Activated T-cell treated with anti-CD3 and anti-CD28 coated beads, Interleukin-2, amount 50 U/mL, for 72 hours (primary cell): ENCODE results near the gene DLG2. TPM values are rescaled to one million over a fixed set of nuclear protein-coding genes. Genes with fewer than 3 reads are reported as not detected.

Source experiments
- ATAC-seq, 2 donors: fragments of 150-1000 bp; cut with Tn5 transposase; replicated peaks in 1 of 2; 2 replicates each; pipeline ENCODE4 v1.10.0; 2021; ENCODE audit warnings: moderate library complexity in 2 of 2, mild to moderate bottlenecking in 1 of 2
- DNase-seq, 2 donors: peaks; one replicate each; pipeline ENCODE4 v3.0.0; 2021 to 2022; ENCODE audit warnings: mixed read lengths in 1 of 2
- H3K27ac Mint-ChIP-seq: one replicate; pipeline ENCODE4 v1.8.0; 2022; ENCODE audit warnings: mild to moderate bottlenecking, moderate library complexity, mixed read lengths
- H3K27me3 Mint-ChIP-seq: one replicate; pipeline ENCODE4 v1.8.0; 2022; ENCODE audit warnings: low read depth, mixed read lengths
- H3K36me3 Mint-ChIP-seq, 2 donors: one replicate each; pipeline ENCODE4 v1.8.0; 2022; ENCODE audit warnings: mixed read lengths in 2 of 2, mild to moderate bottlenecking in 1 of 2; ENCODE audit not compliant: insufficient read depth in 2 of 2
- H3K4me1 Mint-ChIP-seq: one replicate; pipeline ENCODE4 v1.8.0; 2022; ENCODE audit warnings: low read depth, mixed read lengths
- H3K4me3 Mint-ChIP-seq, 2 donors: one replicate each; pipeline ENCODE4 v1.8.0; 2022; ENCODE audit warnings: mild to moderate bottlenecking in 2 of 2, mixed read lengths in 2 of 2, moderate library complexity in 2 of 2
- H3K9me3 Mint-ChIP-seq, 2 donors: one replicate each; pipeline ENCODE4 v1.8.0; 2022; ENCODE audit warnings: mixed read lengths in 2 of 2
- total RNA-seq, 2 donors: library from RNA; stranded (reverse); gene quantifications; one replicate each; pipeline ENCODE4 v1.2.3, GENCODE V29; 2022

Gene DLG2
- total RNA-seq, 2 donors from 2014 or later, result 4.1 to 5.3 TPM

DNA sequence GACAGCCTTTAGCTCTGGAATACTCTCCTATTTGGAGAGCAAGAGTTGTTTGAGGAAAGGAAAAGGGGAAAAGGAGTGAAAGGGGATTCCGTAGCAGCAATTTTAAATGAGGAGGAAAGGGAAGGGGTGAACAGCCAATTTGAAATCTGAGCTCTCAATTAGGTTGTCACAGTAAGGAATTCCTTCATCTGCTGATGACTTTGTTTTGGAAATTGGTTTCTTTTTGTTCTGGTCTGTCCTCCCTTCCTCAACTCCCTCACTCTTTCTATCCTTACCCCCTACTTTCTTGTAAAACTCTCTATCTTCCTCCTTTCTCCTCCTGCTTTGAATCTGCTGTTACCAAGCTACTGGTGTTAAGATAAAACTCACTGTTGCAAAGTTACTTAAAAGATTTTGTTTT is 1155.6 kb downstream of the DLG2 start:
- H3K4me3 Mint-ChIP-seq, result no peak overlapping the region
- peaks cover 3 to 5% of the 10 kb centered on the region in 2 donors for H3K9me3 Mint-ChIP-seq
- H3K4me1 Mint-ChIP-seq, result no peaks in the 10 kb centered on the region
- H3K27ac Mint-ChIP-seq, result no peak overlapping the region
- no peak for DNase-seq
- no peaks in the 10 kb centered on the region for H3K36me3 Mint-ChIP-seq
- ATAC-seq, result no peak
- no peaks in the 10 kb centered on the region for H3K27me3 Mint-ChIP-seq

DNA sequence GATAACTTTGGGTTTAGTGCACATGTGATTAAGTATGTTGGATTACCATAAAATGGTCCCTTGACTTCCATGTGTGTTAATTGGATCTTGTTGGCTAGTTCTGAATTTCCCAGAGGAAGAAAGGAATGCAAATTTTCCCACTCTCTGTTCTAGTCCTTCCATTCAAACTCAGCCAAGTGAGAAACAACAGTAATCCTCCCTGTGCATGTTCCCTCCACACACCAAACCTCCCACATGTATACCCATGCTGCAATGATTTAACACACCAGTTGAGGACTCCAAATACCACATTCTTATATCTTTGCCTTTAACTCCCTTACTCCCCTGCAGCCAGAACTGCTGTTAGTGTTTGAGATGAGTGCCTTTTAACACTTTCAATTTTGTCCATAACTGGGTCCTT is 1158.9 kb downstream of the DLG2 start:
- no peaks in the 10 kb centered on the region for H3K4me1 Mint-ChIP-seq
- no peaks in the 10 kb centered on the region for H3K36me3 Mint-ChIP-seq
- no peaks in the 10 kb centered on the region for H3K27me3 Mint-ChIP-seq
- ATAC-seq (no peak), DNase-seq (no peak)
- H3K9me3 Mint-ChIP-seq, result peaks cover 3 to 5% of the 10 kb centered on the region in 2 donors
- H3K4me3 Mint-ChIP-seq, result no peak overlapping the region
- H3K27ac Mint-ChIP-seq, result no peak overlapping the region

DNA sequence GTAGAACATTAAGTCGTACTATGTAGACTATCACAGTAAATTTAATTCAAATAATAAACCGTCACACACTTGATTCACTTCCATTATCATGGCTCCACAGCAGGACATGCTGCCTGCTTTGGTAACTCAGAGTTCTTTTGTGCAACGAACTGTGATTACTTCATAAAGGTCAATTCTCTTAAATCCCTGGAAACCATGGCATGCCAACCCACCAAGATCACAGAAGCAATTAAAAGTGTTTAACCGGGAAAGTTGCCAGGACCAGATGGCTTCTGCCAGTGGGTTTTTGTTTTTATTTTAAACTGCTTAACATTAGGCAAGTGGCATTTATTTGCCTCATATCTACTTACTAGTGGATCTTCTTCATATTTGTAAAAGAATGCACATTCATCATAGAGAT is 1162.1 kb downstream of the DLG2 start:
- ATAC-seq, result no peak
- peaks cover 0 to 4% of the 10 kb centered on the region in 2 donors for H3K9me3 Mint-ChIP-seq
- no peak overlapping the region for H3K4me3 Mint-ChIP-seq
- H3K27ac Mint-ChIP-seq, result no peak overlapping the region
- no peaks in the 10 kb centered on the region for H3K4me1 Mint-ChIP-seq
- no peaks in the 10 kb centered on the region for H3K36me3 Mint-ChIP-seq
- no peak for DNase-seq
- no peaks in the 10 kb centered on the region for H3K27me3 Mint-ChIP-seq

DNA sequence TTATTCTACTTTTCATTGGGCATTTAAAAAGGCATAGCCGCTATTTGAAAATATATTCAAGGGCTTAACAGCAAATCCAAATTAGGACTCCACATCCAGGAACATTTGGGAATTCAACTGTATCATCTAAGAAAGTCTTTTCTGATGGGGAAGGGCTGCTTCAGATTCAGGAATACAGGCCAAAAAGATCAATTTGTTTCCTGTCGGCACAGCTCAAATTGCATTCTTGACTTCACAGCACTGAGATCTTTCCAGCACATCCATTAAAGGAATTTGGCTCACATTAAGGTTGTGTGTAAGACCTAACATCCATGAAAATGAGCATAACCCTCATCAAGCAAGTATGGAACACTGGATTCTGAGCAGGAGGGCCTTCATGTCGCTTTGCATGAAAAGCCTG is 1171.5 kb downstream of the DLG2 start:
- Mint-ChIP-seq H3K9me3 (peaks cover 5 to 11% of the 10 kb centered on the region in 2 donors), H3K27ac (no peak overlapping the region), H3K36me3 (no peaks in the 10 kb centered on the region), H3K4me3 (no peak overlapping the region), H3K27me3 (no peaks in the 10 kb centered on the region), H3K4me1 (no peaks in the 10 kb centered on the region)
- ATAC-seq (no peak), DNase-seq (no peak)

DNA sequence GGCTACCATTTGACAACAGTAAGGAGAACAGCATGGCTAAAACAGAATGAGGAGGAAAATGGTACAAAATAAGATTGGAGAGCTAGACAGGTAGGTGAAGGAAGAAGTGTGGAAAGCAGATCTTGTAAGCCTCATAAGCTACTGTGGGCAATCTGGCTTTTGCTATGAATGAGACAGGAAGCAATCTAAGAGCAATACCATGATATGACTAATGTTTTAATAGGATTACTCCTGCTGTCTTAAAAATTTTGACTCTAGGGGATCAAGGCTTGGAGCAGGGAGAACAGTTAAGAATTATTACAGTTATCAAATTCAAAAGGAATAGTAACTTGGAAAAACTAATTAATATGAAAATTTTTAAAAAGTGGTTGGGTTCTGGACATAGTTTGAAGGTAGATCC is 1174.9 kb downstream of the DLG2 start:
- H3K9me3 Mint-ChIP-seq, result peaks cover 5 to 14% of the 10 kb centered on the region in 2 donors
- DNase-seq (no peak), ATAC-seq (no peak)
- H3K27me3 Mint-ChIP-seq, result no peaks in the 10 kb centered on the region
- no peaks in the 10 kb centered on the region for H3K4me1 Mint-ChIP-seq
- no peak overlapping the region for H3K4me3 Mint-ChIP-seq
- H3K36me3 Mint-ChIP-seq, result no peaks in the 10 kb centered on the region
- H3K27ac Mint-ChIP-seq, result no peak overlapping the region

DNA sequence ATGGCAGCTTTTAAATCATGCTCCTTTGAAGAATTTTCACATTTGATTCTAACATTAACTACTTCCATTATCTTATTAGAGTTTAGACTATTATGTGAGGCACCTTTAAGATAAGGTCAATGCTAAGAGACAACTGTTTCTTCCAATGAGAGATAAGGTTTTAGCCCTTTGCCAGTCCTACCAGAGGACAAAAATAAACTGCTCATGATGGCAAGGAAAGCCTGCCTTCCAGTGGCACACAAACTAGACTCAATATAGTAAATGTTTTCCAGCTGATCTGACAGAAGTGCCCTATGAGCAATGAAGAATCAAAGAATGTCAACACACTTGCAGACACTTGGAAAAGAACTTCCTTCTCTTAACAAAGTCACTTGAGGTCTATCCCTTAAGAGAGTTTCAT is 1188.6 kb downstream of the DLG2 start:
- H3K9me3 Mint-ChIP-seq, result peaks cover 4 to 5% of the 10 kb centered on the region in 2 donors
- no peaks in the 10 kb centered on the region for H3K27me3 Mint-ChIP-seq
- no peak overlapping the region for H3K27ac Mint-ChIP-seq
- DNase-seq (no peak), ATAC-seq (no peak)
- H3K4me1 Mint-ChIP-seq, result no peaks in the 10 kb centered on the region
- H3K36me3 Mint-ChIP-seq, result peaks cover 2 to 3% of the 10 kb centered on the region in 2 donors
- H3K4me3 Mint-ChIP-seq, result no peak overlapping the region

DNA sequence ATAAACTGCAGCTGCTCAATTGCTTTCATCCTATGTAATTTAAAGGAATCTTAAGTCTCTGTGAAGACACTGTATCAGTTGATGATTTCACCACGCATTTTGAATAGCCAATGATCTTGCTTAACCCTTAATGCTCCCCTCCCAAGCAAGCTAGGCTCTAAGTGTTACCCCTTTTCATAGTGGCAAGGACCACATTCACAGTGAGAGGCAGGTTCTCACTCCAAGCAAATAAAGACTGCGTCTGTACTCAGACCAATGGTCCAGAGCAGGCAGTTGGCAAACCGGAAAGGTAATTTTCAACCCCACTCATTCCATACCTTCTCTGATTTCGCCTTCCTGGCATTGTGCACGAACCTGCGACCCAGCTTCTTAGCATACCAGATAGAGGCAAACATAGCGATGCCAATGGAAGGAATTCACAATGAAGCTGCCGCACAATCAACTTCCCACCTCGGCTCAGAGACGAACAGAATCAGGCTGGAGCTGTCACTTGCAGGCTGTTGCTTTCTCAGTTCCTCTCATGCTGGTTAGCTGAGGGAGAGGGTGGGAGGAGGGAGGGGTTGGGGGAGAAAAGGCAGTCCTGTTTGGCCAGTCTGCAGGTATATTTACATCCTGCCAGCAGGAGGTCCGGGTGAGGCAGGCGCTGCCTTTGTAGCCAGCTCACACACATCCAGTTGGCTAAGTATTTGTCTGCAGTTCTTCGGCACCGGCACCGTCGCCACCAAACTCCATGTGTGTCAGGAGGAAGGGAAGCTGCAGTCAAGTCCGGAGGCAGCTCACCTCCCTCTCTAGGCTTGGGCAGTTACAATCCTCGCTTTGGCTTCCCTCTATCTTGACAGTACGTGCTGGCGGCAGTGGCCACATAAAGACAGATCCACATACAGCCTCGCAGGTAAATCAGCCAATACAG is 1189.8 kb downstream of the DLG2 start:
- H3K36me3 Mint-ChIP-seq, result peaks cover 2 to 3% of the 10 kb centered on the region in 2 donors
- no peak overlapping the region for H3K4me3 Mint-ChIP-seq
- peaks cover 4 to 6% of the 10 kb centered on the region in 2 donors for H3K9me3 Mint-ChIP-seq
- no peak for DNase-seq
- ATAC-seq, result no peak
- H3K27me3 Mint-ChIP-seq, result no peaks in the 10 kb centered on the region
- no peaks in the 10 kb centered on the region for H3K4me1 Mint-ChIP-seq
- H3K27ac Mint-ChIP-seq, result no peak overlapping the region

DNA sequence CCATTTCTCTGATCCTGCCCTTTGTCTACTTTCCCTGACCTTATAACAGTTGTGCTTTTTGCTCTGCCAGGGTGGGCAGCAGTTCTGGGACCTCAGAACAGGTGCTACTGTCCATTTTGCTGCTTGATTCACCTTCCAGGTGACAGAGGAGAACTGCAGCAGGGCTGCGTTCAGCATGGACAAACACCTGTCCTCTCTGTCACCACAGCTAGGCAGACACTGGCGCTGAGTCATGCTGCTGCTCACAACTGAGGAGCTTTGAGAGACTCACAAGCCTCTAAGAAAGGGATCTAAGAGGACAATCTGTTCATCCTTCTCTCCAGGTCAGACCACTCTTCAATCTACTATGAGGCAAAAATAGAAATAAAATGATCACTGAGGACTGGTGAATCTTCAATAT is 1196.5 kb downstream of the DLG2 start:
- Mint-ChIP-seq H3K27me3 (no peaks in the 10 kb centered on the region), H3K4me1 (no peaks in the 10 kb centered on the region), H3K36me3 (peaks cover 0 to 3% of the 10 kb centered on the region in 2 donors), H3K27ac (no peak overlapping the region), H3K9me3 (peaks cover 6 to 7% of the 10 kb centered on the region in 2 donors), H3K4me3 (no peak overlapping the region)
- DNase-seq, result no peak
- no peak for ATAC-seq

DNA sequence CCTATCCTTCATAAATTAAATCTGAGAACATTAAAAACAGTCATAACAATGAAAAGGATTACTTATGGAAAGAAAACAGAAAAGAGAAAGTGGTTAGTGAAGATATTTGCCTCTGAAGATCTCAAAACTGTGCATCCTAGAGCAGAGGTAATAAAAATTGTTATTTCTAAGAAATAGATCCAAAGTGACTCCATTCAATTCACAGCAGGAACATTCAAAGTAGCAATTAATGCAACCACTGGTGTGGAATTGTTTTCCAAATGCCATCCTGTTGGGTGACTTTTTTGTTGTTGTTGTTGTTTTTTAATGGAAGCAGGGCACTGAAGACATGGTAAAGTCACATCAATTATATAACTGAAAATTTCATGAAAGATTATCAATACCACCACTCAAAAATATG is 1201.5 kb downstream of the DLG2 start:
- Mint-ChIP-seq H3K27me3 (no peaks in the 10 kb centered on the region), H3K4me3 (no peak overlapping the region), H3K36me3 (peaks cover 0 to 3% of the 10 kb centered on the region in 2 donors), H3K9me3 (peaks cover 9 to 19% of the 10 kb centered on the region in 2 donors), H3K27ac (no peak overlapping the region), H3K4me1 (no peaks in the 10 kb centered on the region)
- ATAC-seq (no peak), DNase-seq (no peak)

DNA sequence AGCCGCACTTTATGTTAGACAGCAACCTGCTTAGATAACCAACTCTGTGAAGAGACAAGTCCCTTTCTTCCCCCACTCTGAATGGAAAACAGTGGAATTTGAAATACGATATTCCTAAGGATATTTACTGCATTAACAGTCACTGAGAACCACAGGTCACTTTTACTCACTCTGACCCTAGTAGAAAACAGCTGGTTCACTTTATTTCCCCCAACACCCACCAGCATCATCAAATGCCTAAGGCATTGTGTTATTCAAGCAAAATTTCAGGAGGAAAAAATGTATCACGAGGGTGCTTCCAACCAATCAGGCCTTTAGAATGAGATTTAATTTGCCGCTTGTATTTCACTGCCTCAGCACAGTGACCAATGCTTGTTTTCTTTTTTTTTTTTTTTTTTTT is 1206.9 kb downstream of the DLG2 start:
- H3K27me3 Mint-ChIP-seq, result no peaks in the 10 kb centered on the region
- H3K27ac Mint-ChIP-seq, result no peak overlapping the region
- no peak overlapping the region for H3K4me3 Mint-ChIP-seq

DNA sequence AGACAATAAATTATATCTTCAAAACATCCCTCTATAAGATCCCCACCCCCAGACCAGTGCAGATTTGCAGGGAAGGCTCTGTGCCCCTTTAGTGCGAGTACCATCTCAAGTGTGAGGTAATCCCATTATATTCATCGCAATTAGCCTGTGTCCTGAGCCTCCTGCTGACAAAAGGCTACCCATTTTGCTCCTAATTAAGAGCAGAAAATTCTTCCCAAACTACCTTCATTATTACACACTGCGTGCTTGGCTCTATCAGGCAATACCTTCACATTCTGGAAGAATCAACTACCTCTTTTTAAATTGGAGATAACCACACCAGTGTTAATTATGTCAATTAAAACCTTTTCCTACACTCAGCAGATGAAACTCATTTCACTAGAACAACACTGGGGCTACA is 1207.5 kb downstream of the DLG2 start:
- ATAC-seq (no peak), DNase-seq (no peak)
- H3K36me3 Mint-ChIP-seq, result no peaks in the 10 kb centered on the region
- H3K27me3 Mint-ChIP-seq, result no peaks in the 10 kb centered on the region
- H3K9me3 Mint-ChIP-seq, result peaks cover 10 to 13% of the 10 kb centered on the region in 2 donors
- no peaks in the 10 kb centered on the region for H3K4me1 Mint-ChIP-seq
- no peak overlapping the region for H3K4me3 Mint-ChIP-seq
- no peak overlapping the region for H3K27ac Mint-ChIP-seq

More for the DNA sequence above, 1206.9 kb downstream of the DLG2 start:
- DNase-seq (no peak), ATAC-seq (no peak)
- Mint-ChIP-seq H3K9me3 (peaks cover 10 to 16% of the 10 kb centered on the region in 2 donors), H3K36me3 (no peaks in the 10 kb centered on the region), H3K4me1 (no peaks in the 10 kb centered on the region)

DNA sequence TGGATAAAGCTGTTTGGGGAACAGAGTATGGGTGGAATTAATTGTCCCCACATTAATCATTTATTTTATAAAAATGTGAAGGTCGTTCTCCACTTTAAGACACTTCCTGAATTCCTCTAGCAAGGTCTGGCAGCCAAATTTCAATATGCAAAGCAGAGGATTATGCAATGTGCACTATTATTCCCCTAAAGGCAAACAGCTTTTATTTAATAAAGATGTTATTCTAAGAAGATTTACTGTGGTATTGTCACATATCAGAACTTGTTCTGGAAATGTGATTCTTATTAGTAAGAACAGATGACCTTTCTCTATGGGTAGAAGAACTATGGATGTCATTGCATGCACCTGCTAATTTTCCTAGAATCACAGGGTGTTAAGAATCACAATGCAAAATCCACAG is 1212.2 kb downstream of the DLG2 start:
- Mint-ChIP-seq H3K9me3 (peaks cover 4 to 7% of the 10 kb centered on the region in 2 donors), H3K27me3 (no peaks in the 10 kb centered on the region), H3K36me3 (no peaks in the 10 kb centered on the region), H3K27ac (no peak overlapping the region), H3K4me3 (no peak overlapping the region), H3K4me1 (no peaks in the 10 kb centered on the region)
- ATAC-seq, result no peak
- DNase-seq, result no peak

DNA sequence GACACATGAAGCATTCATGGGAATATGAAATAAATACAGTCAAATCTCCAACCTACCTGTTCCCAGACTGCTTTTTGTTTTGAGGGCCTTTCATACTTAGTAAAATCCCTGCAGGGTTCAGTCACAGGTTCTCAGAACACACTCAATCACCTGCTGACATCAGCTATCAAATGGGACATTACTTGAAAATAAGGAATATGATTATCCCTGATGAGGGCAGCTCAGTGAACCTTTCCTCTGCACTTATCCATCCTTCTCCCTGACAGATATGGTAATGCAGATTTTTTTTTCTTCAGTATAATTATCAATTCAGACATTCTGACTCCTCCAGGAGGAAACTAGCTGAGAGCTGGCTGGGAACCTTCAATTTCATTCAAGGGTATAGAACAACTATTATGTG is 1213.6 kb downstream of the DLG2 start:
- no peaks in the 10 kb centered on the region for H3K4me1 Mint-ChIP-seq
- no peak overlapping the region for H3K4me3 Mint-ChIP-seq
- DNase-seq, result no peak
- no peaks in the 10 kb centered on the region for H3K27me3 Mint-ChIP-seq
- no peaks in the 10 kb centered on the region for H3K36me3 Mint-ChIP-seq
- no peak overlapping the region for H3K27ac Mint-ChIP-seq
- no peak for ATAC-seq
- H3K9me3 Mint-ChIP-seq, result peaks cover 3 to 6% of the 10 kb centered on the region in 2 donors

DNA sequence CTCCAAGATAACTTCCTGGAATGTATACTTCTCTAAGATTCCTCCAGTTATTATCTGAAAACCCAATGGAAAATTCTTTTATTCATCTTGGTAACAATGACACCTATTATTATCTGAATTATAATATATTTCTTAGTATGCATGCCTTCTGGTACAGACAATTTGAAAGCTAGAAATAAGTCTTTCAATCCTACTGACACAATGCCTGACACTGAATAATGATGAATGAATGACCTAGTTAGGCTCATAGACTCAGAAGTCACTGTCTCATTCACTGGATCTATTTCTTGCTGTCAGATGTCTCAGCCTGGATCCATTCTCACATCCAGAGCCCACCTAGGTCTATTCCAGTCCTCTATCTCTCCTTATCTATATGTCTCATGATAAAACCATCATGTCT is 1214.3 kb downstream of the DLG2 start:
- no peak for DNase-seq
- no peaks in the 10 kb centered on the region for H3K36me3 Mint-ChIP-seq

More for the DNA sequence above, 1214.3 kb downstream of the DLG2 start:
- Mint-ChIP-seq H3K4me1 (no peaks in the 10 kb centered on the region), H3K4me3 (no peak overlapping the region), H3K27me3 (no peaks in the 10 kb centered on the region), H3K9me3 (peaks cover 3 to 4% of the 10 kb centered on the region in 2 donors), H3K27ac (no peak overlapping the region)
- no peak for ATAC-seq
